ENCODE results near the gene DNAH17.

DNA sequence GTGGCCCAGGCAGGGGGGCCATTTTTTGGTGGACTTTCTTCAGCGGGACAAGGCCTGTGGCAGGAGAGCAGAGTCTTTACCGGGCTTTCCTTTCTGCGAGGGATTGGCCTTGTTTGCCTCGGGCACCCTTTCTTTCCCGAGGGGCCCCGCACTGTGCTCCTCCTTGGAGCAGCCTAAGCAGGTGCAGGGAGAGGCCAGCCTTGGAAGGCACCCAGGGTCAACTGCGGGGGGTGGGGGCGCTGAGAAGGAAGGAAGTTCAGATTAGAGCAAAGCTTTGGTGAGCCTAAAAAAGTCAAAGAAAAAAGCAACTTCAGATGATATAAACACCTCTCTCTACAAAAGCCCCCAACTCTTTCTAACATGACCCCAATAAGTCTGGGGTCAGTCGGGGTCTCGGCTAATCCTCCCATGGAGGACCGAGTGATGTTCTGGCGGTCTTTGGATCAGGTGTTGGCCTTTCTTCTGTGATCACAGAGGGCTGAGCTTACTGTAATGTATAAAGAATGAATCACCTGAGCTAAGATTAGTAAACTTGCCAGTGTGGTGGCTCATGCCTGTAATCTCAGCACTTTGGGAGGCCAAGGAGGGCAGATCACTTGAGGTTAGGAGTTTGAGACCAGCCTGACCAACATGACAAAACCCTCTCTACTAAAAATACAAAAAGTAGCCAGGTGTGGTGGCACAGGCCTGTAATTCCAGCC is 135.8 kb downstream of the DNAH17 start:
- TF ChIP-seq EZH2 (IDR thresholded peaks at IDR 0.05; ENCODE audit: insufficient read depth, poor library complexity, severe bottlenecking), result no peak
- no peak for TF ChIP-seq EZH2phosphoT487 (IDR thresholded peaks at IDR 0.05; ENCODE audit: insufficient read depth, low read depth)
